ENCODE measurements around the gene IP6K3.

GRCh38 chr6:33746651-33747100 lies at the start of gene IP6K3:
- TF ChIP-seq CTCF (IDR thresholded peaks at IDR 0.05) (no peak), POLR2A (IDR thresholded peaks at IDR 0.05) (peak in 1 of 2 donors; percentile 27)

Data from adrenal gland (tissue), 5 donors.